Ishikawa (cell line): ENCODE data around the gene AIG1.

ENCODE experiments used
- CEBPB ChIP-seq: IDR thresholded peaks from 2 replicates; pipeline ENCODE4 v1.6.1; 2012
- CREB1 ChIP-seq: IDR thresholded peaks from 2 replicates; pipeline ENCODE4 v1.6.1; 2012; ENCODE audit warnings: low read depth
- EGR1 ChIP-seq: IDR thresholded peaks from 2 replicates; pipeline ENCODE4 v1.6.1; 2012
- EP300 ChIP-seq: IDR thresholded peaks from 2 replicates; pipeline ENCODE4 v1.6.1; 2012; ENCODE audit warnings: borderline replicate concordance
- FOXM1 ChIP-seq: IDR thresholded peaks from 2 replicates; pipeline ENCODE4 v1.6.1; 2012; ENCODE audit warnings: low read depth, borderline replicate concordance
- MAX ChIP-seq: IDR thresholded peaks from 2 replicates; pipeline ENCODE4 v1.6.1; 2012
- NFIC ChIP-seq: IDR thresholded peaks from 2 replicates; pipeline ENCODE4 v1.6.1; 2012
- RAD21 ChIP-seq: IDR thresholded peaks from 2 replicates; pipeline ENCODE4 v1.6.1; 2012; ENCODE audit warnings: low read depth
- REST ChIP-seq: IDR thresholded peaks from 2 replicates; pipeline ENCODE4 v1.6.1; 2012; ENCODE audit warnings: low read depth, mild to moderate bottlenecking
- TAF1 ChIP-seq: IDR thresholded peaks from 2 replicates; pipeline ENCODE4 v1.6.1; 2012; ENCODE audit warnings: low read depth, mild to moderate bottlenecking
- TCF12 ChIP-seq: IDR thresholded peaks from 2 replicates; pipeline ENCODE4 v1.6.1; 2012; ENCODE audit warnings: low read depth
- TEAD4 ChIP-seq: IDR thresholded peaks from 2 replicates; pipeline ENCODE4 v1.6.1; 2012
- USF1 ChIP-seq: IDR thresholded peaks from 2 replicates; pipeline ENCODE4 v1.6.1; 2012
- YY1 ChIP-seq: IDR thresholded peaks from 2 replicates; pipeline ENCODE4 v1.6.1; 2012; ENCODE audit warnings: low read depth
- ZBTB7A ChIP-seq: IDR thresholded peaks from 2 replicates; pipeline ENCODE4 v1.6.1; 2012; ENCODE audit warnings: low read depth

AIG1 gene

GRCh38 chr6:143276436-143276835, 215.7 kb downstream of the AIG1 start:
- TF ChIP-seq CEBPB (no peak), ZBTB7A (no peak), EGR1 (no peak), USF1 (no peak), RAD21 (no peak), EP300 (no peak), REST (no peak), NFIC (no peak), CREB1 (no peak), FOXM1 (no peak), TAF1 (no peak), TEAD4 (no peak), MAX (no peak), TCF12 (no peak)

GRCh38 chr6:143279385-143279784, 218.7 kb downstream of the AIG1 start:
- no peak for TF ChIP-seq YY1
- TF ChIP-seq TEAD4, result no peak
- TF ChIP-seq RAD21, result peak; percentile 34; the same call in 1 of the 2 replicates

- TF ChIP-seq TAF1 (no peak), ZBTB7A (no peak), NFIC (no peak), MAX (no peak), TCF12 (no peak), EGR1 (no peak)
Measured at GRCh38 chr6:143283887-143284645, 223.4 kb downstream of the AIG1 start.

- TF ChIP-seq YY1 (no peak), REST (no peak)
Measured at GRCh38 chr6:143286251-143286795, 225.6 kb downstream of the AIG1 start.

GRCh38 chr6:143288923-143289322, 228.2 kb downstream of the AIG1 start:
- TF ChIP-seq TAF1 (no peak), EGR1 (no peak), EP300 (no peak), RAD21 (no peak), MAX (no peak), ZBTB7A (no peak), CEBPB (no peak), CREB1 (no peak), YY1 (no peak), REST (no peak), TCF12 (no peak), NFIC (no peak), TEAD4 (no peak), FOXM1 (no peak)
